CD1c-positive myeloid dendritic cell (primary cell): ENCODE measurements around the gene CEP170B.
A peak's percentile ranks its signal among the peaks of the same experiment; 100 is the strongest.
"Not testable (repeated sequence)": the region's sequence is repeated elsewhere in the genome, so short reads cannot be mapped to it uniquely, and the experiment has no call there.

Experiments used
- DNase-seq: peaks from one replicate; pipeline ENCODE4 v3.0.0-alpha.2; 2016; ENCODE audit errors: extremely low spot score

CEP170B gene

DNA sequence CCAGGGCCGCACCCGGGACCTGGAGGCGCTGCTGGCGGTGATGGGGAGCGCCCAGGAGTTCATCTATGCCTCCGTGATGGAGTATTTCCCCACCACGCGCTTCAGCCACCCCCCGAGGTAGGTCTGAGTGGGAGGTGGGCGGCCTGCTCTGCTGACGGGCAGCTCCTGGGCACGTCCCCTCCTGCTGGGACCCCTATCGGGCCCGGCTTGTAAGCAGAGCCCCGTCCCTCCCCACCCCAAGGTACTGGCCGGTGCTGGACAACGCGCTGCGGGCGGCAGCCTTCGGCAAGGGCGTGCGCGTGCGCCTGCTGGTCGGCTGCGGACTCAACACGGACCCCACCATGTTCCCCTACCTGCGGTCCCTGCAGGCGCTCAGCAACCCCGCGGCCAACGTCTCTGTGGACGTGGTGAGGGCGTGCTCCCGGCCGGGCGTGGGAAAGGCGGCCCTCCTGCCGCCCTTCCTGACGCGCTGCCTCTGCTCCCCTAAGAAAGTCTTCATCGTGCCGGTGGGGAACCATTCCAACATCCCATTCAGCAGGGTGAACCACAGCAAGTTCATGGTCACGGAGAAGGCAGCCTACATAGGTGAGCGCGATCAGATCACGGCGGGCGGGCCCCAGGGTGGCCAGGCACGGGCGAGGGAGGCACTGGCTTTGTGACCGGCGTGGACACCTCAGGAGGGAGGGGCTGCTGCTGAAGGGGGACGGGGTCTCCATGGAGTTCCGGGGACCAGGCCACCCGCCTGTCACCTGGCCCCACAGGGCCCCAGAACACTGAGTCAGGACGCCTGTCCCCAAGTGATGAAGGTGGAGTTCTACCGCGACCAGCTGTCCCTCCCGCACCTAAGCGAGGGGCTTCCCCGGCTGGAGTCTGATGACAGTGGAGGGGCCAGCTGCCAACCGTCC, 67.0 kb downstream of the CEP170B start:
- DNase-seq = no peak

DNA sequence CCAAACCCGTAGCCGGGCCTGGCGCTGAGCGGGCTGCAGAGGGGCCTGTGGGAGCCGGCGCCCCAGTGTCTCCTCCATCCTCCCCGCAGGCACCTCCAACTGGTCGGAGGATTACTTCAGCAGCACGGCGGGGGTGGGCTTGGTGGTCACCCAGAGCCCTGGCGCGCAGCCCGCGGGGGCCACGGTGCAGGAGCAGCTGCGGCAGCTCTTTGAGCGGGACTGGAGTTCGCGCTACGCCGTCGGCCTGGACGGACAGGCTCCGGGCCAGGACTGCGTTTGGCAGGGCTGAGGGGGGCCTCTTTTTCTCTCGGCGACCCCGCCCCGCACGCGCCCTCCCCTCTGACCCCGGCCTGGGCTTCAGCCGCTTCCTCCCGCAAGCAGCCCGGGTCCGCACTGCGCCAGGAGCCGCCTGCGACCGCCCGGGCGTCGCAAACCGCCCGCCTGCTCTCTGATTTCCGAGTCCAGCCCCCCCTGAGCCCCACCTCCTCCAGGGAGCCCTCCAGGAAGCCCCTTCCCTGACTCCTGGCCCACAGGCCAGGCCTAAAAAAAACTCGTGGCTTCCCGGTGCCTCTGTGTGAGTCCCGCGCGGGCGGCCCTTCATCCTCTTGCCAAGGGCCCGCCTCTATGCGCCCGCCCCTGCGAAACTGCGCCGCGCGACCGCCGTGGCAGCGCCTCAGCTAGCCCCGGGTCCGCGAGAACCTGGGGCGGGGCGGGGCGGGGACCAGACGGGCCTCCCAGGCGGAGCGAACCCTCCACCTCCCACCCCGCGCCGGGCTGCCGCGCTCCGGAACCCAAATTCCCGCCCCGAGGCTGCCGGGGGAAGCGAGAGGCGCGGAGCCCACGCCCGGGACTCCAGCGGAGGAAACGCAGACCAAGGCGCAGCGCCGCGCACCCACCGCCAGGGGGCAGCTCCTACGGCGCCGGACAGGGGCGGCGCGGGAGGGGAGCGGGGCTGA, 67.9 kb downstream of the CEP170B start:
- peak; percentile 94 for DNase-seq

DNA sequence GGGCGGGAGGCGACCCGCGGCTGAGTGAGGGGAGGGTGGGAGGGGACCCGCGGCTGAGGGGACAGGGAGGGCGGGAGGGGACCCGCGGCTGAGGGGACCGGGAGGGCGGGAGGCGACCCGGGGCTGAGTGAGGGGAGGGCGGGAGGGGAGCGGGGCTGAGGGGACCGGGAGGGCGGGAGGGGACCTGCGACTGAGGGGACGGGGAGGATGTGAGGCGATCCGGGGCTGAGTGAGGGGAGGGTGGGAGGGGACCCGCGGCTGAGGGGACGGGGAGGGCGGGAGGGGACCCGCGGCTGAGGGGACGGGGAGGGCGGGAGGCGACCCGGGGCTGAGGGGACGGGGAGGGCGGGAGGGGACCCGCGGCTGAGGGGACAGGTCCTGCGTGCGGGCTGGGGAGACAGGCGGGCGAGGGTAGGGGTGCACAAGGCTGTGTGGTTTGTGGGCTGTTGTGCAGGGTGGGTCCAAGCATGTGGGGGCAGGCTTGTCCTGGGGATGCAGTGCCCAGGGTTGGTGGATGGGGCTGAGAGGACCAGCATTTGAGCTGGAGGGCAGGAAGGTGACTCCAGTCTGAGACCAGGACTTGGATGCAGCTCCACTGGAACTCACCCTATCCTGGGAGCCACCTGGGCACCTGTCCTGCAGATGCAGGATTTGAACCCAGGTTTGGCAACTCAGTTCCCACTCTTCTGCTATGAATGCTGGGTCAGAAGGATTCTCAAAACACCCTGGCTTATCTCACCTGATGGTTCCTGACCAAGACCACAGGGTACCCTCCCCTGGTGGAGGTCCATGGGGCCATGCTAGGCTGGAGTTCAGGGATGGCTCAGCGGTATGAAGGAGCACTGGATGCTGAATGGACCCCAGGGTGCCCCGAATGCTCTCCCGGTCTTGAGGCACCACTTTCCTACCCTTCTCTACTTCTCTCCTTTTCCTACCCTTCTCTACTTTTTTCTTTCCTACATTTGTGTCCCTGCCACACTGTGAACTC, 69.0 kb downstream of the CEP170B start:
- no peak for DNase-seq

DNA sequence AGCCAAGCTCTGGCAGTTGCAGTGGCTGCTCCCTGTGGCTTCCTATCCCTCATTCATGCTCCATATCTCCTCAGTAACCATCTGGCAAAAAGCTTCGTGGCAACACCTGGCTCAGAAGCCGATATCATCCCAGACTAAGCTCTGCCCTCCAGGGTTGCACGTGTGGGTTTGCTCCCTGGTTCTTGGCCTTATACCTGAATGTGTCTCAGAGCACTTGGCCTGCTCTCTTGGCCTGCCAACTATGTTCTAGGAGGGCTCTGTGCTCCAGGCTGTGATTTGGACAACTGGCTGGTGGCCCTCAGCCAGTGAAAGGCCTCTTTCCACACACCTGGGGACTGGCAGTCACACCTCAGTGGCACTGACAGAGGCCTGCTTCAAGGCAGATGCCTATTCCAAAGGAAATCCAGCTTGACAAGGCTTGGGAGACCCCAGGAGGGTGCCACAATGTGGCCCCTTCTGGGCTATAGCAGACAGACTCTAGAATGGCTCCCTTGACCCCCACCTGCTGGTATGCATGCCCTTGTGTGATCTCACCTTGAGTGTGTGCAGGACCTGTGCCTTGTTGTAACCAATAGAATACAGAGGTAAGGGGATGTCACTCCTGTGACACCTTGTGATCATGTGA, 70.1 kb downstream of the CEP170B start:
- DNase-seq = no peak

DNA sequence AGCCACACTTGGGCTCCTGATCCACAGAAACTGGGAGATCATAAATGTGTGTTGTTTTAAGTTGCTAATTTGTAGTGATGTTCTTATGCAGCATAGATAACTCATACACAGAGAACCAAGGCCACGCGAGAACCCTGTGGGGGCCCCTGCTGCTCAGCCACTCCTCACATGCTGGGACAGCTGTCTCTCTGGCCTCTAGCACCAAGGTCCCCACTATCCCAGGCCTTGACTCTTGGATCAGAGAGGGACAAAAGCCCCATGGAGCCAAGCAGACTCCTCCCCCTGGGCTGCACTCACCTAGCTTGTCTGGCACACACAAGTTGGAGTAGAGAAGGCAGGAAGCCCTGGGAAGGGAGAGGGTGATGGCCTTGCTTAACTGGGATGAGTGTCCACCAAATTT, 70.9 kb downstream of the CEP170B start:
- DNase-seq = no peak

DNA sequence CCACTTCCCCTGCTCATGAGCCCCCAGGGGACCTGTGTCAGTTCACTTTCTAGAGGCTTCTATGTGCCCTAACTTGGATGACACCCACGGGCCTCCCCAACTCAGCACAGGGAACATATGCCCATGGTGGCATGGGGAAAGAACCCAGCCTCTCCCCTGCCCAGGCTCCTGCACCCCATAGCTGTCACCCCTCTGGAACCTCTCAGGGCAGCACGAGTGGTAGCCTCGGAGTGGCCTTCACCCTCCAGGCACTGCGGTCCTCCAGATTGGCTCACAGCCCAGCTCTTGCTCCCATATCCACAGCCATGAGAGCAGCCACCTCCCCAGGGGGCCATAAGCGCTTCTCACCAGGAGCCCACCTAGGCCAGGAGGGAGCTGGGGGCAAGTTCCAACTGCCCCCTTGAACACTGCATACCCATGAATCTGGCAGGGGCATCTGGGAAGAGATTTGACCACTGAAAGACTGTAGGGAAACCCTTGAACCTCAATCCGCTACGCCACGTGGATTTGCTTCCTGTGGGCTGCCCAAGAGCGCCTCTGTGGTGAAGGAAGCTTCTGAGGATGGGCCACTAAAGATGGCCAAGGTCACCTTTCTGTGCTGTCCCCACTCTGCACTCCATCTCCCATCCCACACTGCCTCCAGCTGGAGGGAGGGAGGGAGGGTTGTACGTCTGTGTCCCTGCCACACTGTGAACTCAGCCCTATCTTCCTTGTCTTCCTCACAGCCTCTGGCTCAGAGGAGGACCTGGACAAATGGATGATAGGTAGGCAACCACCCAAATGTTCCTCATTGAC, 71.5 kb downstream of the CEP170B start:
- DNase-seq = no peak

DNA sequence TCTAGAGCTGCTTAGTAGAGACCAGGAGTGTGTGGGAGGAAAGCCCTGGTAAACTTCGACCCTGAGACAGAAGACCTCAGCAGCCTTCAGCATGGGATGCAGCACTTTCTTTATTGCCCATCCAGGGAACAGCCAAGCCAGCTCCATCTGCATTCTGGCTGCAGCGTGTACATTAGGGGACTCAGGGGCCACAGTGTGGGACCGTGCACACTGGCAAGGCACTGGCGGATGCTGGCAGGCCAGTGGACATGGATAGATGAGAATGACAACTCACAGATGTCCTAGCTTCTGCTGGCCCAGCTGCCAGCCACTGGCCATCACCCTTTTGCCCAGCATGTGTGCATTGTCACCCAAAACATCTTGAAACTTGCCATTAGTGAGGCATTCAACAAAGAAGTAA, 72.1 kb downstream of the CEP170B start:
- no peak for DNase-seq

DNA sequence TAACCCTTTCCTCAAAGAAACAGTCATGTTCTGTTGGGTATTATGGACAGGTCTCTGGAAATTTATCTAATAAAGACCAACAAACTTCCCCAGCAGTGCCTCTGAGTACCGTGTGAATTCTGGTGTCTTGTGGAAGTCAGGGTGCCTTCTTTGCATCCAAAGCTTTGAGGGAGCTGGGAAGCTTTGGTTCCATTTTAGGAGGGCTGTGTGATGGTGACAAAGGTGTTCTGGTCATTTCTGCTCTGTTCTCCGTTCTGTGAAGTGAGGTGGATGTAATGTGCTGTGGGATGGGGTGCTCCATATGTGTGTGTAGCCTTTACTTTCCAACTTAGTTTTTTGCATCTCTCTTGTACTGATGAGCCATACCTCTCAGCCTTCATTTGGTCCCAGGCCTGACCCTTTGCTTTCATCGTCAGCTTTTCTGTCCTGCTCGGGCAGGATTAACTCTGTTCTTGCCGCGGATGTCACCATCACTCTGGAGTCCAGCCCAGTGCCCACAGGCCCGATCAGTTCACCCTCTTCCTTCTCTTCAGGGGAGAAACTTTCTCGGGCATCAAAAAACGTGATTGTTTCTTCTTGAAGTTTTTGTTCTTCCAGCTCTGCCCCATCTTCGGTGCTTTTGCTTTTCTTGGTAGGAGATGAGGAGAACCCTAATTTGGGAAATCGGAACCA, 72.8 kb downstream of the CEP170B start:
- DNase-seq = no peak

DNA sequence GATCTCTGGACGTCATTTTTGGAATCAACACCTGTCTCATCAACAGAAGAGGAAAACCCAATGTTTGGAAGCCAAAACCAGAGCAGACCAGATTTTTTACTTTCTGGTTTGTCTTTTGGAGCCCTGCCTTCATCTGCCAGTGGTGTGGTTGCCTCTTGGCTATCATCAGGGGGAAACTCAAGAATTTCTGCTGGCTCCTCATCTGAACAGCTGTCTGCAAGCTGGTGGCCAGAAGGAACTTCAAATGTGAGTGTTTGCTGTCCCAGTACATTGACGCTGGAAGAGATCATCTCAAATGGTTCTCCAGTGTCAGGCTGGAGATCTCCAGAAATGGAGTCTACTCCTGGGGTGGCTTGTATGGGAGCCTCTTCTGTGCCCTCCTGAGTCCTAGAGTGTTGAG, 73.4 kb downstream of the CEP170B start:
- DNase-seq = no peak

DNA sequence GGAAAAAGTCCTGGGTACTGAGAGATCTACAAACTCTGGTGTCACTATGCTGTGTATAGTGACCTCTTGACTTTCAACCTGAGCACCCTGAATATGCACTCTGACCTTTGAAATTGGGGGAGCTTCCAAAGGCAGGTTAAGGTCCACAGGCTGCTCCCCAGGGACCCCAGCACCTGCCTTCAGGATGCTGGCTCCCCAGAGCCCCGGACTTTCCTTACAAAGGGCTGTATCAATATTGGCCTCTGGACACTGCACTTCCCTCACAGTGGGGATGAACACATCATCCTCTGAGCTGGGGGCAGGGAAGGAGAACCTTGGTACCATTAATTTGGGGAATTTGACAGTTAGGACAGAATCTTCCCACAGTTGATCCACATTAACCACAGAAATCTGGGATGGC, 73.9 kb downstream of the CEP170B start:
- DNase-seq = no peak

DNA sequence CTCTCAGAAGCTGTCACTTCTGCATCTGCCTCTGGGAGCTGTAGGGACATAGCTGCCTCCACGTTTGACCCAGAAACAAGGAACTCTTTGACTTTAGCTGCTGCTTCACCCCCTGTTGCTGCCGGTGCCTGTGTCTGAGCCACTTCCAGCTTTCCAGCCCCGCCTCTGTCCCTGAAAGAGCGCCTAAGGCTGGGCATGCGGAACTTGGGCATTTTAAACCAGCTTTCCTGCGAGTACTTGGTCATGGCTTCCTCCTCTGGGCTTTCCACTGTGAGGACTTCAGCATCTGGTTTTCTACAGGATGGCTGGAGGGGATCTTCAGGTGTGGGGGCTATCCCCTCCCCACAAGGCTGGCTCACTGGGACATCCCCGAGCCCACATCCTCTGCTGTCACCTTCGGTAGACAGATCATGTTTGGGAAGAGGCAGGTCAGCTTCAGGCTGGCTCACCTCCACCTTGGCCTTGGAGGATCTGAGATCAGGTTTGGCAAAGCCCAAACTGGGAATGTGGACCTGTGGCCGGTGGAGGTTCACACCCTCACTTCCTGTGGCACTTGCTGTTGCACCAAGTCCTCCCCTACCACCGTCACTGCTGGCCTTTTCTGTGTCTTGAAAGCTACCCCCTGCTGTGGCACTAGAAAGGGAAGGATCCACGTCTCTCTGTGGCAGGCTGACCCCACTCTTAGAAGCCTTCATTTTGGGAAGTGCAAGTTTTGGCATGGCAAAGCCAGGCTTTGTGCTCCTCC, 74.8 kb downstream of the CEP170B start:
- peak; percentile 42 for DNase-seq

DNA sequence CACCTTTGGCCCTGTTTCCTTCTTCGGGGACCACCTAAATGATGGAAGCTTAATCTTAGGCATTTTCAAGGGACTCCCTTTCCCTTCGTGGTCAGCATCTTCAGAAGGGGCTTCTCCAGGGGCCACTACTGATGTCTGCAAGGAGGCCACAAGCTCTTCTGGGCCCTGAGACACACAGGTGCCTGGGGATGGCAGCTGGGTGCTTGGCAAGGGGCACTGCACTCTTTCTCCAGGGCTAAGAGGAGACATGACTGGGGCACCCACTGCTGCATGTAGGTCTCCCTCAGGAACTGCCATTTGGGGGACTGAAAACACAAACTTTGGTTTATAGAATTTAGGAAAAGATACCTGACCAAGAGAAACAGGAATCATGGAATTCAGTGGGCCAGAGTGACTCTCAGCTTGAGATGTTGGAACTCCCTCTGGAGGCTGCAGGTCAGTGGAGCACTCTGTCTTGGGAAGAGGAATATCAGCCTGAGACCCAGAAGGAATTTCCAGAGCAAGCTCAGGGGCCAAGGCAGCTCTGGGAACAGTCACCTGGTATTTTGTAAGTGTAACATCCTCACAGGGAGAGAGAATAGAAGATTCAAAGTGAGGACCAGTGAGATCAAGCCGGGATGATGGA, 75.6 kb downstream of the CEP170B start:
- DNase-seq = no peak

DNA sequence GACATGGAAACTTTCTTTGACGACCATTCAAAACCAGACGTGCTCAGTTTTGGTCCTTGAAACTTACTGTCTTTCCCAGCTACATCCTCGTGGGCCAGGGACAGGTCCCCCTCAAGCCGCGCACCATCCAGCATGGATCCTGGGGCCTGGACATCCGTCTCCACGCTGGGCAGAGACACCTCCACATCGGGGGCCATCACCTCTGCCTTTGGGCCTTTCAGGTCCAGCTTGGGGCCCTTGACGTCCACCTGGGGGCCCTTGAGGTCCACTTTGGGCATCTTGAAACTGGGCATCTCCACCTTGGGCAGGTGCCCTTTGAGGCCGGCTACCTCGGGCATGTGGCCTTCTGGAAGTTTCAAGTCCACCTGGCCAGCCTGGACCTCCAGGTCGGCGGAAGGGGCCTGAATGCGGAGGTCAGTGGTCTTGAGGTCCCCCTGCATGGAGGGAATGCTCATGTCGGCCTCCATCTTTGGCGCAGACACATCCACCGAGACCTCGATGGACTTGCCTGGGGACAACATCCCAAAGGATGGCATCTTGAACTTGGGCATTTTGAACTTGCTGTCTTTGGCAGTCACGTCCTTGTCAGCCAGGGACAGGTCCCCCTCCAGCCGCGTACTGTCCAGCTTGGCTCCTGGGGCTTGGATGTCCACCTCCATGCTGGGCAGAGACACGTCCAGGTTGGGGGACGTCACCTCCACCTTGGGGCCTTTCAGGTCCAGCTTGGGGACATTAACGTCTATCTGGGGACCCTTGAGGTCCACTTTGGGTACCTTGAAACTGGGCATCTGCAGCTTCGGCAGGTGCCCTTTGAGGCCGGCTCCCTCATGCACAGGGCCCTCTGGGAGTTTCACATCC, 76.7 kb downstream of the CEP170B start:
- no peak for DNase-seq

DNA sequence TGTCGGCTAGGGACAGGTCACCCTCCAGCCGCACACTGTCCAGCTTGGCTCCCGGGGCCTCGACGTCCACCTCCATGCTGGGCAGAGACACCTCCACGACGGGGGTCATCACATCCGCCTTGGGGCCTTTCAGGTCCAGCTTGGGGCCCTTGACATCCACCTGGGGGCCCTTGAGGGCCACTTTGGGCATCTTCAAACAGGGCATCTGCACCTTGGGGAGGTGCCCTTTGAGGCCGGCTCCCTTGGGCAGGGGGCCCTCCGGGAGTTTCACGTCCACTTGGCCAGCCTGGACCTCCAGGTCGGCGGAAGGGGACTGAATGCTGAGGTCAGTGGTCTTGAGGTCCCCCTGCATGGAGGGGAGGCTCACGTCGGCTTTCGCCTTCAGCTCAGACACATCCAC, 77.5 kb downstream of the CEP170B start:
- DNase-seq = no peak

DNA sequence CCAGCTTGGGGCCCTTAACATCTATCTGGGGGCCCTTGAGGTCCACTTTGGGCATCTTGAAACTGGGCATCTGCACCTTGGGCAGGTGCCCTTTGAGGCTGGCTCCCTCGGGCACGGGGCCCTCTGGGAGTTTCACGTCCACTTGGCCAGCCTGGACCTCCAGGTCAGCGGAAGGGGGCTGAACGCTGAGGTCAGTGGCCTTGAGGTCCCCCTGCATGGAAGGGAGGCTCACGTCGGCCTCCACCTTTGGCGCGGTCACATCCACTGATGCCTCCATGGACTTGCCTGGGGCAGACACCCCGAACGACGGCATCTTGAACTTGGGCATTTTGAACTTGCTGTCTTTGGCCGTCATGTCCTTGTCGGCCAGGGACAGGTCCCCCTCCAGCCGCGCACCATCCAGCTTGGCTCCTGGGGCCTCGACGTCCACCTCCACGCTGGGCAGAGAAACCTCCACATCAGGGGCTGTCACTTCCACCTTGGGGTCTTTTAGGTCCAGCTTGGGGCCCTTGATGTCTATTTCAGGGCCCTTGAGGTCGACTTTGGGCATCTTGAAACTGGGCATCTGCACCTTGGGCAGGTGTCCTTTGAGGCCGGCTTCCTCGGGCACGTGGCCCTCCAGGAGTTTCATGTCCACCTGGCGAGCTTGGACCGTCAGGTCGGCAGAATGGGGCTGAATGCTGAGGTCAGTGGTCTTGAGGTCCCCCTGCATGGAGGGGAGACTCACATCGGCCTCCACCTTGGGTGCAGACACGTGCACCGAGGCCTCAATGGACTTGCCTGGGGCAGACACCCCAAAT, 78.3 kb downstream of the CEP170B start:
- not testable (repeated sequence) for DNase-seq

DNA sequence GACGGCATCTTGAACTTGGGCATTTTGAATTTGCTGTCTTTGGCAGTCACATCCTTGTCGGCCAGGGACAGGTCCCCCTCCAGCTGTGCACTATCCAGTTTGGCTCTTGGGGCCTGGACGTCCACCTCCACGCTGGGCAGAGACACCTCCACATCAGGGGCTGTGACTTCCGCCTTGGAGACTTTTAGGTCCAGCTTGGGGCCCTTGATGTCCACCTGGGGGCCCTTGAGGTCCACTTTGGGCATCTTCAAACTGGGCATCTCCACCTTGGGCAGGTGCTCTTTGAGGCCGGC, 78.9 kb downstream of the CEP170B start:
- DNase-seq = not testable (repeated sequence)
